A549 (cell line): ENCODE measurements around the gene ADORA1. TPM values are rescaled to one million over a fixed set of nuclear protein-coding genes. Genes with fewer than 3 reads are reported as not detected.

Experiments used
- ATAC-seq, 2 experiments: fragments of 200-7000 bp in 1 of 2; fragments of >200 bp in 1 of 2; cut with Nextera tagmentation in 1 of 2; cut with Tn5 transposase in 1 of 2; 3 replicates each; pipeline versions ENCODE4 v1.8.0 to v1.9.1; 2018 to 2020; ENCODE audit warnings: mild to moderate bottlenecking in 1 of 2, moderate library complexity in 1 of 2
- CTCF ChIA-PET: fragments of 300-600 bp; sonication (Branson Sonifier 250); formaldehyde crosslinking; extraction: SDS; loops from one replicate; lab custom pipeline; 2021; ENCODE audit warnings: antibody characterized with exemption, inconsistent platforms; lab: Yijun Ruan, JAX
- POLR2A ChIA-PET: fragments of 350-600 bp; formaldehyde crosslinking; extraction: SDS; loops from one replicate; lab custom pipeline; 2021; ENCODE audit warnings: antibody characterized with exemption, inconsistent platforms; lab: Yijun Ruan, JAX
- DNase-seq, 2 experiments: peaks; one replicate each; pipeline versions ENCODE4 v3.0.0 to v3.0.0-alpha.2; 2011 to 2016; ENCODE audit warnings: low read depth in 1 of 2, low spot score in 1 of 2
- FAIRE-seq: peaks from 2 replicates; lab custom pipeline; 2011; peaks lifted over from hg19 to GRCh38; lab: Jason Lieb, UNC
- H3K27ac ChIP-seq, 2 experiments: fragments of >200 bp; sonication (Bioruptor Twin); formaldehyde crosslinking; 3 replicates each; pipeline ENCODE4 v1.5.1; 2016 to 2017
- H3K4me1 ChIP-seq: fragments of >200 bp; sonication (Bioruptor Twin); formaldehyde crosslinking; 3 replicates; pipeline ENCODE4 v1.6.1; 2016
- H3K4me2 ChIP-seq: fragments of >200 bp; sonication (Bioruptor Twin); formaldehyde crosslinking; 3 replicates; pipeline ENCODE4 v1.6.1; 2016
- H3K4me3 ChIP-seq: fragments of >200 bp; sonication (Bioruptor Twin); formaldehyde crosslinking; 3 replicates; pipeline ENCODE4 v1.5.1; 2016
- H3K9me3 ChIP-seq: fragments of >200 bp; sonication (Bioruptor Twin); formaldehyde crosslinking; 3 replicates; pipeline ENCODE4 v1.6.1; 2016
- CBX2 ChIP-seq: fragments of 200-600 bp; sonication (generic); IDR thresholded peaks from 2 replicates; pipeline ENCODE4 v1.6.1; 2016; ENCODE audit warnings: low read depth, mild to moderate bottlenecking, borderline replicate concordance
- CBX8 ChIP-seq: fragments of 200-600 bp; sonication (generic); IDR thresholded peaks from 2 replicates; pipeline ENCODE4 v1.6.1; 2016
- CEBPB ChIP-seq, 2 experiments: fragments of >200 bp in 1 of 2; sonication (Bioruptor Twin) in 1 of 2; formaldehyde crosslinking in 1 of 2; IDR thresholded peaks; 2 replicates each; pipeline ENCODE4 v1.6.1; 2012 to 2016
- CHD2 ChIP-seq: fragments of 150-350 bp; IDR thresholded peaks from 2 replicates; pipeline ENCODE4 v1.6.1; 2014; ENCODE audit warnings: low read length; ENCODE audit not compliant: partially characterized antibody
- CHD4 ChIP-seq: fragments of 200-600 bp; sonication (generic); IDR thresholded peaks from 2 replicates; pipeline ENCODE4 v1.6.1; 2016; ENCODE audit warnings: antibody characterized with exemption, mild to moderate bottlenecking, borderline replicate concordance
- CTCF ChIP-seq: fragments of >200 bp; sonication (Bioruptor Twin); formaldehyde crosslinking; IDR thresholded peaks from 3 replicates; pipeline ENCODE4 v1.5.1; 2016
- EHMT2 ChIP-seq: fragments of 200-600 bp; sonication (generic); IDR thresholded peaks from 2 replicates; pipeline ENCODE4 v1.6.1; 2016; ENCODE audit warnings: antibody characterized with exemption, low read depth, mild to moderate bottlenecking, moderate library complexity
- ELK1 ChIP-seq: fragments of 150-350 bp; IDR thresholded peaks from 2 replicates; pipeline ENCODE4 v1.6.1; 2014; ENCODE audit warnings: low read depth, mild to moderate bottlenecking, low read length
- EP300 ChIP-seq, 2 experiments: fragments of >200 bp; sonication (Bioruptor Twin); formaldehyde crosslinking; IDR thresholded peaks; 2 replicates in 1 of 2; 3 replicates in 1 of 2; pipeline ENCODE4 v1.6.1; 2016 to 2017
- FOSB ChIP-seq: fragments of 250-450 bp; sonication (Bioruptor Pico); IDR thresholded peaks from 2 replicates; pipeline ENCODE4 v1.5.0; 2020; ENCODE audit warnings: mild to moderate bottlenecking, moderate library complexity
- FOXS1 ChIP-seq: fragments of 250-450 bp; sonication (Bioruptor Pico); IDR thresholded peaks from 2 replicates; pipeline ENCODE4 v1.5.0; 2020; ENCODE audit warnings: mild to moderate bottlenecking, moderate library complexity
- HEYL ChIP-seq: fragments of 250-450 bp; sonication (Bioruptor Pico); IDR thresholded peaks from 2 replicates; pipeline ENCODE4 v1.8.0; 2021; ENCODE audit warnings: mild to moderate bottlenecking, moderate library complexity
- HOXB13 ChIP-seq: fragments of 250-450 bp; sonication (Bioruptor Pico); IDR thresholded peaks from 2 replicates; pipeline ENCODE4 v1.5.0; 2020; ENCODE audit warnings: low read depth, mild to moderate bottlenecking, moderate library complexity
- JUN ChIP-seq, 2 experiments: fragments of >200 bp; sonication (Bioruptor Twin); formaldehyde crosslinking; IDR thresholded peaks; 2 replicates in 1 of 2; 3 replicates in 1 of 2; pipeline ENCODE4 v1.6.1; 2016 to 2017
- MAFK ChIP-seq: fragments of 450-650 bp; IDR thresholded peaks from 2 replicates; pipeline ENCODE4 v1.6.1; 2014; ENCODE audit not compliant: partially characterized antibody
- MAZ ChIP-seq: fragments of 150-350 bp; IDR thresholded peaks from 2 replicates; pipeline ENCODE4 v1.6.1; 2014; ENCODE audit warnings: antibody characterized with exemption, low read depth, low read length, borderline replicate concordance
- MYC ChIP-seq: IDR thresholded peaks from 2 replicates; pipeline ENCODE4 v1.6.1; 2012; ENCODE audit warnings: mild to moderate bottlenecking, inconsistent platforms, low read length, improper control_type of control experiment, borderline replicate concordance
- NR3C1 ChIP-seq: fragments of >200 bp; sonication (Bioruptor Twin); formaldehyde crosslinking; IDR thresholded peaks from 3 replicates; pipeline ENCODE4 v1.6.1; 2017
- POLR2AphosphoS2 ChIP-seq: conservative IDR thresholded peaks from 2 replicates; pipeline ENCODE4 v1.6.1; 2012; ENCODE audit warnings: low read length, improper control_type of control experiment, inconsistent platforms
- RARB ChIP-seq: fragments of 250-450 bp; sonication (Bioruptor Pico); IDR thresholded peaks from 2 replicates; pipeline ENCODE4 v1.8.0; 2021; ENCODE audit warnings: mild to moderate bottlenecking, moderate library complexity
- RCOR1 ChIP-seq: fragments of 150-350 bp; IDR thresholded peaks from 2 replicates; pipeline ENCODE4 v1.6.1; 2014; ENCODE audit warnings: antibody characterized with exemption, low read length, low read depth
- SMC3 ChIP-seq: fragments of >200 bp; sonication (Bioruptor Twin); formaldehyde crosslinking; IDR thresholded peaks from 3 replicates; pipeline ENCODE4 v1.6.1; 2018; ENCODE audit warnings: inconsistent platforms
- ZC3H11A ChIP-seq: fragments of 450-650 bp; IDR thresholded peaks from 2 replicates; pipeline ENCODE4 v1.6.1; 2014; ENCODE audit warnings: antibody characterized with exemption, mild to moderate bottlenecking
- ZNF302 ChIP-seq: fragments of 250-450 bp; sonication (Bioruptor Pico); IDR thresholded peaks from 2 replicates; pipeline ENCODE4 v1.9.0; 2021; ENCODE audit warnings: inconsistent platforms, mild to moderate bottlenecking, moderate library complexity
- WGBS: methylation state at CpG from one replicate; pipeline ENCODE4 v1.1.6; 2017; ENCODE audit errors: missing lambda C conversion rate; 5-methylcytosine and 5-hydroxymethylcytosine counted together
- polyA plus RNA-seq, 4 experiments: library from polyadenylated mRNA; depleted of rRNA in 3 of 4; stranded (reverse); fragments of >200 nt; fragmentation: RNase III in 1 of 4; extraction: RNeasy Plus Mini Kit Qiagen cat#74134 plus additional on column Dnase treatment in 1 of 4; gene quantifications; 2 replicates in 3 of 4; 3 replicates in 1 of 4; pipeline ENCODE4 v1.2.3, GENCODE V29; 2011 to 2017
- TF ChIP-seq, protein P1 (sequence below): fragments of 200-600 bp; sonication (generic); IDR thresholded peaks from 2 replicates; pipeline ENCODE4 v1.6.1; 2016; ENCODE audit warnings: antibody characterized with exemption, mild to moderate bottlenecking, moderate library complexity
- TF ChIP-seq, protein P2 (sequence below): fragments of >200 bp; sonication (Bioruptor Twin); formaldehyde crosslinking; IDR thresholded peaks from 2 replicates; pipeline ENCODE4 v1.6.1; 2016

Gene ADORA1
- polyA plus RNA-seq, 2 of the 4 experiments (the other 2 are of a cell fraction): 0.48 to 2.4 TPM

DNA sequence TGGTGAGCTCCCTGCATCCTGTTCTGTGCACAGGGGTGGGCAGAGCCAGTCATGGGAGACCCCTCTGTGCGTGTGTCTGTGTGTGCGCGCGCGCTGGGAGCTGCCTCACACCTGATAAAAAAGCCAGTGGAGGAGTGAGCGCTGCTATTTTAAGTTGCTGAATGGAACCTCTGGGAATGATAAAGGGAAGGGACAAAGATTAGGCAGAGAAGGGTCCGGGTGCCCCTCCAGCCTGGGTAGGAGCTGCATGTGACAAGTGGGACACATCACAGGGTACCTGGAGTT is 847 bp downstream of the ADORA1 start:
- CTCF ChIA-PET: interaction anchor here (0.8 to 9.0 kb wide), 18 partner anchors 10 to 445 kb away, joined by 3 to 91 read pairs (median 4); partner anchors contain the start of gene MYBPH
- Histone ChIP-seq H3K9me3 (no peaks in the 10 kb centered on the region), H3K4me1 (peaks cover 23% of the 10 kb centered on the region; the same call in 1 of the 3 replicates), H3K27ac (peak overlapping the region; percentile 32 to 67; a peak in 4 of 6 replicates), H3K4me3 (peak overlapping the region; percentile 41), H3K4me2 (peak overlapping the region; percentile 92)
- TF ChIP-seq RCOR1 (no peak), ZNF302 (no peak), ELK1 (no peak), NR3C1 (no peak), FOXS1 (CRISPR knock-in tag) (no peak), EP300 (IDR thresholded peaks at IDR 0.05) (no peak), CHD2 (no peak), CBX8 (no peak), POLR2AphosphoS2 (no peak)
- POLR2A ChIA-PET: interaction anchor here (1.2 kb wide), 1 partner anchor 121 kb away, joined by 3 read pairs; the partner anchor contains the start of gene TMEM183A
- ATAC-seq (no peak), DNase-seq (no peak), FAIRE-seq (no peak)
- 49% methylated on average over 7 of the region's 7 CpGs for WGBS

DNA sequence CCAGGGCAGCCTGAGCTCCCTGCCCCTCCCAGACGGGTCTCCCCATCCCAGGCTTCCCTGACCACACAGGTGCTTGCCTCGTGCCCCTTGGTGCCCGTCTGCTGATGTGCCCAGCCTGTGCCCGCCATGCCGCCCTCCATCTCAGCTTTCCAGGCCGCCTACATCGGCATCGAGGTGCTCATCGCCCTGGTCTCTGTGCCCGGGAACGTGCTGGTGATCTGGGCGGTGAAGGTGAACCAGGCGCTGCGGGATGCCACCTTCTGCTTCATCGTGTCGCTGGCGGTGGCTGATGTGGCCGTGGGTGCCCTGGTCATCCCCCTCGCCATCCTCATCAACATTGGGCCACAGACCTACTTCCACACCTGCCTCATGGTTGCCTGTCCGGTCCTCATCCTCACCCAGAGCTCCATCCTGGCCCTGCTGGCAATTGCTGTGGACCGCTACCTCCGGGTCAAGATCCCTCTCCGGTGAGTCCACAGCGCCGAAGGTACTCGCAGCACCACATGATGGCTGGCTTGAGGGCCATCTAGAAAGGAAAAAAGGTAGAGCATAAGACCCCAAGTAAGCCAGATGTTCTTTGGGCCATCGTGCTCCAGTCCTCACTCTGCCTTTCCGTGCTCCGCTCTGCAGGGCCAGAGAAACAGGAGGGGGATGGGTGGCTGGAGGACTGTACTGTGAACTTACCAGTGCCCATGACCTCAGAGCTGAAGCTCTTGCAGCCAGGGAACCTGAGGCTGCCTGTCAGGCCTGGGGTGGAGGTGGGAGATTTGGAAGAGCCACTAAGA is 1.4 kb downstream of the ADORA1 start:
- Histone ChIP-seq H3K27ac (peak overlapping the region in 1 of 2 experiments; percentile 67; a peak in 1 of 6 replicates), H3K4me1 (peaks cover 26% of the 10 kb centered on the region; the same call in 1 of the 3 replicates), H3K9me3 (no peaks in the 10 kb centered on the region), H3K4me2 (peak overlapping the region; percentile 92)
- ATAC-seq (no peak), DNase-seq (no peak), FAIRE-seq (no peak)
- POLR2A ChIA-PET: no interaction called here
- 93% methylated on average over 24 of the region's 29 CpGs for WGBS
- TF ChIP-seq JUN (IDR thresholded peaks at IDR 0.05): no peak
- no peak for TF ChIP-seq SMC3
- no peak for TF ChIP-seq CBX2
- TF ChIP-seq HOXB13 (CRISPR knock-in tag): no peak
- TF ChIP-seq, protein P1, sequence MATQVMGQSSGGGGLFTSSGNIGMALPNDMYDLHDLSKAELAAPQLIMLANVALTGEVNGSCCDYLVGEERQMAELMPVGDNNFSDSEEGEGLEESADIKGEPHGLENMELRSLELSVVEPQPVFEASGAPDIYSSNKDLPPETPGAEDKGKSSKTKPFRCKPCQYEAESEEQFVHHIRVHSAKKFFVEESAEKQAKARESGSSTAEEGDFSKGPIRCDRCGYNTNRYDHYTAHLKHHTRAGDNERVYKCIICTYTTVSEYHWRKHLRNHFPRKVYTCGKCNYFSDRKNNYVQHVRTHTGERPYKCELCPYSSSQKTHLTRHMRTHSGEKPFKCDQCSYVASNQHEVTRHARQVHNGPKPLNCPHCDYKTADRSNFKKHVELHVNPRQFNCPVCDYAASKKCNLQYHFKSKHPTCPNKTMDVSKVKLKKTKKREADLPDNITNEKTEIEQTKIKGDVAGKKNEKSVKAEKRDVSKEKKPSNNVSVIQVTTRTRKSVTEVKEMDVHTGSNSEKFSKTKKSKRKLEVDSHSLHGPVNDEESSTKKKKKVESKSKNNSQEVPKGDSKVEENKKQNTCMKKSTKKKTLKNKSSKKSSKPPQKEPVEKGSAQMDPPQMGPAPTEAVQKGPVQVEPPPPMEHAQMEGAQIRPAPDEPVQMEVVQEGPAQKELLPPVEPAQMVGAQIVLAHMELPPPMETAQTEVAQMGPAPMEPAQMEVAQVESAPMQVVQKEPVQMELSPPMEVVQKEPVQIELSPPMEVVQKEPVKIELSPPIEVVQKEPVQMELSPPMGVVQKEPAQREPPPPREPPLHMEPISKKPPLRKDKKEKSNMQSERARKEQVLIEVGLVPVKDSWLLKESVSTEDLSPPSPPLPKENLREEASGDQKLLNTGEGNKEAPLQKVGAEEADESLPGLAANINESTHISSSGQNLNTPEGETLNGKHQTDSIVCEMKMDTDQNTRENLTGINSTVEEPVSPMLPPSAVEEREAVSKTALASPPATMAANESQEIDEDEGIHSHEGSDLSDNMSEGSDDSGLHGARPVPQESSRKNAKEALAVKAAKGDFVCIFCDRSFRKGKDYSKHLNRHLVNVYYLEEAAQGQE: no peak
- TF ChIP-seq CHD4: no peak
- TF ChIP-seq CEBPB (IDR thresholded peaks at IDR 0.05): no peak
- no peak for TF ChIP-seq MAFK
- no peak for TF ChIP-seq FOSB
- no peak for TF ChIP-seq EHMT2
- no peak for TF ChIP-seq RARB (CRISPR knock-in tag)
- no peak for TF ChIP-seq MYC
- no peak for TF ChIP-seq CTCF
- no peak for TF ChIP-seq ZC3H11A
- no peak for TF ChIP-seq HEYL
- TF ChIP-seq CHD2: no peak
- TF ChIP-seq, protein P2, sequence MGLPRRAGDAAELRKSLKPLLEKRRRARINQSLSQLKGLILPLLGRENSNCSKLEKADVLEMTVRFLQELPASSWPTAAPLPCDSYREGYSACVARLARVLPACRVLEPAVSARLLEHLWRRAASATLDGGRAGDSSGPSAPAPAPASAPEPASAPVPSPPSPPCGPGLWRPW: no peak
- no peak for TF ChIP-seq MAZ
- TF ChIP-seq, all 56 proteins: peak for 0
- CTCF ChIA-PET: interaction anchor here (0.8 to 9.0 kb wide), 20 partner anchors 10 to 445 kb away, joined by 3 to 91 read pairs (median 6); no protein-coding TSS in a partner anchor
- no peak overlapping the region for H3K4me3 ChIP-seq
